WTC11 (cell line): Measurements from ENCODE around the gene PDCD1. TPM values are rescaled to one million over a fixed set of nuclear protein-coding genes. Genes with fewer than 3 reads are reported as not detected.

Experiments
- ATAC-seq: fragments of 200-7000 bp; cut with Tn5 transposase; 2 replicates; pipeline ENCODE4 v1.10.0; 2021; ENCODE audit warnings: mild to moderate bottlenecking, moderate library complexity
- CTCF ChIA-PET: fragments of 300-600 bp; sonication (Branson Sonifier 250); formaldehyde crosslinking; loops from one replicate; lab custom pipeline; 2021; ENCODE audit warnings: antibody characterized with exemption; lab: Charles Lee
- POLR2A ChIA-PET: fragments of 350-600 bp; sonication (Branson Sonifier 250); formaldehyde crosslinking; loops from one replicate; lab custom pipeline; 2021; ENCODE audit warnings: antibody characterized with exemption; lab: Charles Lee
- DNase-seq: peaks from one replicate; pipeline ENCODE4 v3.0.0; 2021; ENCODE audit warnings: low spot score
- H3K27ac Mint-ChIP-seq: 2 replicates; pipeline ENCODE4 v1.8.0; 2021; ENCODE audit warnings: mixed read lengths
- H3K27me3 Mint-ChIP-seq: 2 replicates; pipeline ENCODE4 v1.8.0; 2021; ENCODE audit warnings: low read depth, mild to moderate bottlenecking, moderate library complexity, mixed read lengths
- H3K36me3 Mint-ChIP-seq: 2 replicates; pipeline ENCODE4 v1.8.0; 2021; ENCODE audit warnings: mixed read lengths
- H3K4me1 Mint-ChIP-seq: 2 replicates; pipeline ENCODE4 v1.8.0; 2022; ENCODE audit warnings: mixed read lengths
- H3K4me3 Mint-ChIP-seq: 2 replicates; pipeline ENCODE4 v1.8.0; 2021; ENCODE audit warnings: mild to moderate bottlenecking, moderate library complexity, mixed read lengths
- H3K9me3 Mint-ChIP-seq: 2 replicates; pipeline ENCODE4 v1.8.0; 2021; ENCODE audit warnings: mixed read lengths
- CREM ChIP-seq: sonication (generic); formaldehyde crosslinking; IDR thresholded peaks from 2 replicates; pipeline ENCODE4 v1.8.1; 2022; ENCODE audit warnings: mild to moderate bottlenecking, missing genetic modification reagents, moderate library complexity
- HMGA2 ChIP-seq: fragments of 250-450 bp; sonication (Bioruptor Pico); IDR thresholded peaks from 2 replicates; pipeline ENCODE4 v1.4.0; 2021; ENCODE audit warnings: mild to moderate bottlenecking, moderate library complexity
- JUN ChIP-seq: sonication (generic); formaldehyde crosslinking; IDR thresholded peaks from 2 replicates; pipeline ENCODE4 v1.8.0; 2023; ENCODE audit warnings: mild to moderate bottlenecking, missing genetic modification reagents
- OVOL2 ChIP-seq: fragments of 250-450 bp; sonication (Bioruptor Pico); IDR thresholded peaks from 2 replicates; pipeline ENCODE4 v1.9.0; 2021; ENCODE audit warnings: mild to moderate bottlenecking, borderline replicate concordance
- SOX15 ChIP-seq: fragments of 250-450 bp; sonication (Bioruptor Pico); IDR thresholded peaks from 2 replicates; pipeline ENCODE4 v1.9.0; 2021; ENCODE audit warnings: mild to moderate bottlenecking
- ZNF396 ChIP-seq: fragments of 250-450 bp; sonication (Bioruptor Pico); IDR thresholded peaks from 2 replicates; pipeline ENCODE4 v1.8.0; 2021; ENCODE audit warnings: mild to moderate bottlenecking, moderate library complexity, borderline replicate concordance
- ZNF423 ChIP-seq: fragments of 250-450 bp; sonication (Bioruptor Pico); IDR thresholded peaks from 2 replicates; pipeline ENCODE4 v2.1.2; 2022; ENCODE audit warnings: mild to moderate bottlenecking, moderate library complexity
- total RNA-seq: library from RNA; stranded (reverse); gene quantifications from 3 replicates; pipeline ENCODE4 v1.2.3, GENCODE V29; 2021
- TF ChIP-seq, protein P1 (sequence below): sonication (generic); formaldehyde crosslinking; IDR thresholded peaks from 2 replicates; pipeline ENCODE4 v1.8.0; 2023; ENCODE audit warnings: missing genetic modification reagents, mild to moderate bottlenecking, borderline replicate concordance
- TF ChIP-seq, protein P2 (sequence below): fragments of 250-450 bp; sonication (Bioruptor Pico); conservative IDR thresholded peaks from 2 replicates; pipeline ENCODE4 v1.9.0; 2021; ENCODE audit warnings: mild to moderate bottlenecking
- TF ChIP-seq, protein P3 (sequence below): sonication (generic); formaldehyde crosslinking; conservative IDR thresholded peaks from 2 replicates; pipeline ENCODE4 v1.8.1; 2022; ENCODE audit warnings: mild to moderate bottlenecking, missing genetic modification reagents
- TF ChIP-seq, protein P4 (sequence below): fragments of 250-450 bp; sonication (Bioruptor Pico); IDR thresholded peaks from 2 replicates; pipeline ENCODE4 v1.9.0; 2021; ENCODE audit warnings: moderate library complexity, mild to moderate bottlenecking, inconsistent platforms, borderline replicate concordance
- TF ChIP-seq, protein P5 (sequence below): sonication (generic); formaldehyde crosslinking; IDR thresholded peaks from 2 replicates; pipeline ENCODE4 v1.8.1; 2022; ENCODE audit warnings: mild to moderate bottlenecking, missing genetic modification reagents, moderate library complexity, borderline replicate concordance

The PDCD1 gene
- total RNA-seq, 1 experiment from 2014 or later, result 0.52 TPM

DNA sequence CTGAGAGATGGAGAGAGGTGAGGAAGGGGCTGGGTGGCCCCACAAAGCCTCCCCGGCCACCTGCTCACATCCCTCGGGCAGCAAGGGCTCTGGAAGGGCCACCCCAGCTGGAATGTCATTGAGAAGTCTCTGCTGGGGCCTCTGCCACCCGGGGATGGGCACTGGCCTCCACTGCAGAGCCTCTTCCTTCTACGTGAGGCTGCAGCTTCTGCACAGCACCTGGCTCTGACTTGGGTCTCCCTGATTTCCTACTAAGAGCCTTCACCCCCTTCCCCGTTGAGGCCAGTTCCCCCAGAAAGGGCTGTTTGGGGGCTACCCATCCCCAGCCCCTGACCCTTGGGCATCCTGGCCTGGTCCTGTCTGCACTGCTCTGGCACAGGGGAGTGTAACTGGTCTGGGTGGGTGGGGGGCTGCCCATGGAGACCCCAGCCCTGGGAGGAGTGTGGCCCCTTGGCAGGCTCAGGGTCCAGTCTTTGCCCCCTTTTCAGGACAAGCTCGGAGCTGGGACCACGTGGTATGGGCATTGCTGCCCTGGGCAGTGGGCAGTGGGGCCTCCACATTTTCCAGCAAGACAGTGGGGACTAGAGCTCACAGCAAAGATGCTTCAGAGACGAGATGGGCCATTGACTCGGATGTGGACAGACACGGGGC is 5.6 kb downstream of the PDCD1 start (continued):
- TF ChIP-seq, protein P1, sequence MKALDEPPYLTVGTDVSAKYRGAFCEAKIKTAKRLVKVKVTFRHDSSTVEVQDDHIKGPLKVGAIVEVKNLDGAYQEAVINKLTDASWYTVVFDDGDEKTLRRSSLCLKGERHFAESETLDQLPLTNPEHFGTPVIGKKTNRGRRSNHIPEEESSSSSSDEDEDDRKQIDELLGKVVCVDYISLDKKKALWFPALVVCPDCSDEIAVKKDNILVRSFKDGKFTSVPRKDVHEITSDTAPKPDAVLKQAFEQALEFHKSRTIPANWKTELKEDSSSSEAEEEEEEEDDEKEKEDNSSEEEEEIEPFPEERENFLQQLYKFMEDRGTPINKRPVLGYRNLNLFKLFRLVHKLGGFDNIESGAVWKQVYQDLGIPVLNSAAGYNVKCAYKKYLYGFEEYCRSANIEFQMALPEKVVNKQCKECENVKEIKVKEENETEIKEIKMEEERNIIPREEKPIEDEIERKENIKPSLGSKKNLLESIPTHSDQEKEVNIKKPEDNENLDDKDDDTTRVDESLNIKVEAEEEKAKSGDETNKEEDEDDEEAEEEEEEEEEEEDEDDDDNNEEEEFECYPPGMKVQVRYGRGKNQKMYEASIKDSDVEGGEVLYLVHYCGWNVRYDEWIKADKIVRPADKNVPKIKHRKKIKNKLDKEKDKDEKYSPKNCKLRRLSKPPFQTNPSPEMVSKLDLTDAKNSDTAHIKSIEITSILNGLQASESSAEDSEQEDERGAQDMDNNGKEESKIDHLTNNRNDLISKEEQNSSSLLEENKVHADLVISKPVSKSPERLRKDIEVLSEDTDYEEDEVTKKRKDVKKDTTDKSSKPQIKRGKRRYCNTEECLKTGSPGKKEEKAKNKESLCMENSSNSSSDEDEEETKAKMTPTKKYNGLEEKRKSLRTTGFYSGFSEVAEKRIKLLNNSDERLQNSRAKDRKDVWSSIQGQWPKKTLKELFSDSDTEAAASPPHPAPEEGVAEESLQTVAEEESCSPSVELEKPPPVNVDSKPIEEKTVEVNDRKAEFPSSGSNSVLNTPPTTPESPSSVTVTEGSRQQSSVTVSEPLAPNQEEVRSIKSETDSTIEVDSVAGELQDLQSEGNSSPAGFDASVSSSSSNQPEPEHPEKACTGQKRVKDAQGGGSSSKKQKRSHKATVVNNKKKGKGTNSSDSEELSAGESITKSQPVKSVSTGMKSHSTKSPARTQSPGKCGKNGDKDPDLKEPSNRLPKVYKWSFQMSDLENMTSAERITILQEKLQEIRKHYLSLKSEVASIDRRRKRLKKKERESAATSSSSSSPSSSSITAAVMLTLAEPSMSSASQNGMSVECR (CRISPR knock-in tag), result no peak
- TF ChIP-seq JUN (CRISPR knock-in tag), result no peak

DNA sequence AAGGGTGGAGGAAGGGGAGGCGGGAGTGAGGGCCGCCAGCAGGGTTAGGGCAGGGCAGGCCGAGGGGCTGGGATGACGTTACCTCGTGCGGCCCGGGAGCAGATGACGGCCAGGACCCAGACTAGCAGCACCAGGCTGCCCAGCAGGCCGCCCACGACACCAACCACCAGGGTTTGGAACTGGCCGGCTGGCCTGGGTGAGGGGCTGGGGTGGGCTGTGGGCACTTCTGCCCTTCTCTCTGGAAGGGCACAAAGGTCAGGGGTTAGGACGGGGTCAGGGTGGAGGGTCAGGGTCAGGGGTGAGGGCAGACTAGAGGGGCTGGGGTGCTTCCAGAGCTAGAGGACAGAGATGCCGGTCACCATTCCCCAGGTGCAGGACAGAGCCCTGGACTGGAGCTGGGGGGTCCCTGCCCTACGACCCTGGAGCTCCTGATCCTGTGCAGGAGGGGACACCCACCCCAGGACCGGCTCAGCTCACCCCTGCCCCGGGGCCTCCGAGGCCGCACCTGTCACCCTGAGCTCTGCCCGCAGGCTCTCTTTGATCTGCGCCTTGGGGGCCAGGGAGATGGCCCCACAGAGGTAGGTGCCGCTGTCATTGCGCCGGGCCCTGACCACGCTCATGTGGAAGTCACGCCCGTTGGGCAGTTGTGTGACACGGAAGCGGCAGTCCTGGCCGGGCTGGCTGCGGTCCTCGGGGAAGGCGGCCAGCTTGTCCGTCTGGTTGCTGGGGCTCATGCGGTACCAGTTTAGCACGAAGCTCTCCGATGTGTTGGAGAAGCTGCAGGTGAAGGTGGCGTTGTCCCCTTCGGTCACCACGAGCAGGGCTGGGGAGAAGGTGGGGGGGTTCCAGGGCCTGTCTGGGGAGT is 6.3 kb downstream of the PDCD1 start:
- CTCF ChIA-PET, result no interaction called here
- Mint-ChIP-seq H3K36me3 (no peaks in the 10 kb centered on the region), H3K27me3 (no peaks in the 10 kb centered on the region), H3K9me3 (no peaks in the 10 kb centered on the region), H3K4me3 (no peak overlapping the region), H3K27ac (no peak overlapping the region), H3K4me1 (no peaks in the 10 kb centered on the region)
- DNase-seq (peak; percentile 9), ATAC-seq (no peak)
- POLR2A ChIA-PET, result no interaction called here
- TF ChIP-seq, protein P2, sequence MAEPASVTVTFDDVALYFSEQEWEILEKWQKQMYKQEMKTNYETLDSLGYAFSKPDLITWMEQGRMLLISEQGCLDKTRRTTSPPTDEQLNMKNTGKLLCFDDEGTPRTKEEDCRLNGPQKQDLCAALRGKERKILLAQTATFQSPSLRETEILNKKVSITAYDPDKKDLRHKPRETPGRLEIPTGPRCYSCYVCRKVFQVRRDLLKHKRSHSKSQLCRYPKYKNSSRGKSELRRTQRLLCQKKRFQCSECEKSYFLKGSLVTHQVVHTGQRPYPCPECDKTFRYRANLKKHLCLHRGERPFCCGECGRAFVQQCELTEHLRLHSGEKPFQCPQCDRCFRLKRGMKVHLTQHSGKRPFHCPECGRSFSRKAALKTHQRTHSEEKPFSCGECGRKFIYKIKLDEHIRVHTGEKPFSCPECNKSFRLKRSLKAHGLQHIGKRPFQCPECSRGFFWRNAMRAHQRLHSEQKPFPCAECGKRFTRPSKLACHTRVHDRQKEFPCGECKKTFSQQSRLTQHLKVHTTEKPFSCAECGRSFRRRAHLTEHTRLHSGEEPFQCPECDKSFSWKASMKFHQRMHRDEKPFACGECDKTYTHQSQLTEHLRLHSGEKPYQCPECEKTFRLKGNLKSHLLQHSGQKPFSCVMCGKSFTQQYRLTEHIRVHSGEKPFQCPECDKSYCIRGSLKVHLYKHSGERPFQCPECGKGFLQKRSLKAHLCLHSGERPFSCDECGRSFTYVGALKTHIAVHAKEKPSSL (CRISPR knock-in tag), result no peak
- TF ChIP-seq, protein P3, sequence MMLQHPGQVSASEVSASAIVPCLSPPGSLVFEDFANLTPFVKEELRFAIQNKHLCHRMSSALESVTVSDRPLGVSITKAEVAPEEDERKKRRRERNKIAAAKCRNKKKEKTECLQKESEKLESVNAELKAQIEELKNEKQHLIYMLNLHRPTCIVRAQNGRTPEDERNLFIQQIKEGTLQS (CRISPR knock-in tag), result no peak
- TF ChIP-seq CREM (CRISPR knock-in tag), result no peak
- no peak for TF ChIP-seq OVOL2 (CRISPR knock-in tag)
- TF ChIP-seq, protein P4, sequence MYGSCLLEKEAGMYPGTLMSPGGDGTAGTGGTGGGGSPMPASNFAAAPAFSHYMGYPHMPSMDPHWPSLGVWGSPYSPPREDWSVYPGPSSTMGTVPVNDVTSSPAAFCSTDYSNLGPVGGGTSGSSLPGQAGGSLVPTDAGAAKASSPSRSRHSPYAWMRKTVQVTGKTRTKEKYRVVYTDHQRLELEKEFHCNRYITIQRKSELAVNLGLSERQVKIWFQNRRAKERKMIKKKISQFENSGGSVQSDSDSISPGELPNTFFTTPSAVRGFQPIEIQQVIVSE (CRISPR knock-in tag), result no peak
- no peak for TF ChIP-seq ZNF396
- no peak for TF ChIP-seq ZNF423 (CRISPR knock-in tag)
- no peak for TF ChIP-seq HMGA2 (CRISPR knock-in tag)
- TF ChIP-seq, protein P5, sequence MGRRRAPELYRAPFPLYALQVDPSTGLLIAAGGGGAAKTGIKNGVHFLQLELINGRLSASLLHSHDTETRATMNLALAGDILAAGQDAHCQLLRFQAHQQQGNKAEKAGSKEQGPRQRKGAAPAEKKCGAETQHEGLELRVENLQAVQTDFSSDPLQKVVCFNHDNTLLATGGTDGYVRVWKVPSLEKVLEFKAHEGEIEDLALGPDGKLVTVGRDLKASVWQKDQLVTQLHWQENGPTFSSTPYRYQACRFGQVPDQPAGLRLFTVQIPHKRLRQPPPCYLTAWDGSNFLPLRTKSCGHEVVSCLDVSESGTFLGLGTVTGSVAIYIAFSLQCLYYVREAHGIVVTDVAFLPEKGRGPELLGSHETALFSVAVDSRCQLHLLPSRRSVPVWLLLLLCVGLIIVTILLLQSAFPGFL (CRISPR knock-in tag), result no peak
- TF ChIP-seq SOX15 (CRISPR knock-in tag), result no peak
